ENCODE measurements around the gene PAK6.

The PAK6 gene

GRCh38 chr15:40242213-40242599 lies 3.3 kb downstream of the PAK6 start:
- no peak for DNase-seq

- DNase-seq, result no peak
Measured at GRCh38 chr15:40242601-40243000, 3.7 kb downstream of the PAK6 start.

GRCh38 chr15:40243126-40243810 lies 4.4 kb downstream of the PAK6 start:
- DNase-seq, result peak; percentile 92

GRCh38 chr15:40244961-40245523 lies 6.2 kb downstream of the PAK6 start:
- DNase-seq, result no peak

GRCh38 chr15:40245666-40246450 lies 7.0 kb downstream of the PAK6 start:
- DNase-seq, result no peak

DNA sequence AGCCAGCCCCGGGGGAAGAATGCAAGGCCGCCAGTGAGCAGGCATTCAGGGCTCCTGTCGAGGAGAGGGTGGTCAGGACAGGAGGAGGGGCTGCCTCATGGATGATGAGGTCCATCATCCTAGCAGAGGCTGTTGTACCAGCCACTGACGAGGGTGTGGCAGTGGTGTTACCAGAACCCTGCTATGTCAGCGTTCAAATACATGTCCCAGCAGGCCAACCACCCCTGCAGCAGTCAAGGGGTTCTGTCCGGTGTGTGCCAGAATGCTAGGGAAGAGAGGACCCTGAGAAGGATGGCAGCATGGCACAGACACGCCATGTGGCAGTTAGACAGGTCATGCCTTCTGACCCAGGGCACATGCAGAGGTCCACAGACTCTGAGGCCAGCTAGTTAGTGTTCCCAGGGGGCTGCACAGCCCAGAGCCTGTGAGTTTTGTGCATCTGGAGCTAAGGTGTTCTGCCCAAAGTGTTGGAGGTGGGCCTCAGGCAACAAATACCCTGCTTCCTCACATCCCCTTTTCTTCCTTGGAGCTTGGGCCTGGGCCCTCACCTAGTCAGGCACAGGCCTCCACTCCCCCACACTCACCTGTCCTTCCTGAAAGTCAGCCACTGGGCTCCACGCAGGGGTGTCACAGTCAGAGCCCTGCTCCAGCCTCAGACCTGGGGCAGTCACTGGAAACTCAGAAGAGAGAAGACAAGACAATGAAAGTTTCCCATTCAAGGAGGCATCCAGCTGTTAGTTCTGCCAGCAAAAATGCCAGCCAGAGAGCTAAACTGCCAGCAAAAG lies 7.8 kb downstream of the PAK6 start:
- no peak for DNase-seq

GRCh38 chr15:40247406-40247971 lies 8.6 kb downstream of the PAK6 start:
- DNase-seq, result peak; percentile 78

DNA sequence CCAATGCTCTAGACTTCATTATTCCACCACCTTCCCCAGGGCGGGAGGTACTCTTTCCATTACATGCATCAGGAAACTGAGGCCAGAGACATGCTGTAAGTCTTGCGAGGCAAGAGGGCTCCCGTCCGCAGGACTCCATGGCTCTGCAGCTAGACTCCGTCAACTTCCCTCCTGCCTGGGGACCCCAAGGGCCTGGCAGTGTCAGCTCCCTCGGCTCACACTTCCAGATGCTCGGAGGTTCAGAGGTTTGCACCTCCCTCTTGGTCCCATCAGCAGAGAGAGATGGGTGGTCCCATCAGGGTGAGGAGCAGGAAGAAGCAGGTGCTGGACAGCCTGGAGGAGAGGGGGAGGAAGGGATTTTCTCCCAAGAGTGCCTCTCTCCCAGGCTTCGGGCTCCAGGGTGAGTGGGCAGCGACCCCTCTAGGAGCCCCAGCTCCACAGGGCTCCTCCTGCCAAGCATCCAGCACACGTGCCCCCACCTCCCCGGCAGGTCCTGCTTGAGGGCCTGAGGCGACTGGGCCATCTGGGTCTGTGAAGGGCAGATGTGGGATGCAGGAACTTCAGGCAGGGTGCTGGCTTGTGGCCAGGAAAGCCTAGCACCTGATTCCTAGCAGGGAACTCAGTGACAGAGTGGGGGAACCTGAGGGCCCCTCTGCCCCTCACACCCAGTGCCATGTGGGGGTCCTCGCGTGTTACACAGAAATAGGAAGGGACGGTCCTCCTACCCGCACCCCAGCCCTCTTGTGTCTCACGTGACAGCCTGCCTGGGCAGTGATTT lies 9.3 kb downstream of the PAK6 start:
- no peak for DNase-seq

GRCh38 chr15:40249477-40250303 lies 10.8 kb downstream of the PAK6 start:
- peak; percentile 34 for DNase-seq

- DNase-seq, result no peak
Measured at GRCh38 chr15:40250304-40250656, 11.4 kb downstream of the PAK6 start.

- DNase-seq, result no peak
Measured at GRCh38 chr15:40250771-40251483, 12.1 kb downstream of the PAK6 start.

GRCh38 chr15:40251486-40252140 lies 12.8 kb downstream of the PAK6 start:
- DNase-seq, result no peak

DNA sequence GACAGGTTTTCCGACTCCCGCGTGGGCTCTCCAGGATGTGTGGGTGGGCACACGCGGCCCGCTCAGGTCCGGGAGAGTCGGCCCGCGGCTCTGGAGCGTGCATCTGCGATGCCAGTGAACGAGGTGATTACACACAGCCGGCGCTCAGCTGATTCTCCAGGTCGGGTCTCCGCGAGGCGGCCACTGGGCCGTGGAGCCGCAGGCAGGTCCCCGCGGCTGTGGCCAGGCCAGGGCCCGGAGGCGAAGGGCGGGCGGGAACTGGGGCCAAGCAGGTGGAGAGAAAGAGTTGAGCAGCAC lies 13.2 kb downstream of the PAK6 start:
- DNase-seq, result no peak

GRCh38 chr15:40252438-40253166 lies 13.7 kb downstream of the PAK6 start:
- DNase-seq, result no peak

- peak; percentile 9 for DNase-seq
Measured at GRCh38 chr15:40253167-40253790, 14.4 kb downstream of the PAK6 start.

GRCh38 chr15:40254452-40254851 lies 15.6 kb downstream of the PAK6 start:
- no peak for DNase-seq

- no peak for DNase-seq
Measured at GRCh38 chr15:40255033-40255432, 16.2 kb downstream of the PAK6 start.

GRCh38 chr15:40256638-40257235 lies 17.9 kb downstream of the PAK6 start:
- DNase-seq, result no peak

Measured in hematopoietic multipotent progenitor cell treated with erythropoietin and hydrocortisone succinate and interleukin-3 and kit ligand, for 8 days (in vitro differentiated cells).